HCT116 (cell line): ENCODE measurements around the gene BRAT1. TPM values are rescaled to one million over a fixed set of nuclear protein-coding genes. Genes with fewer than 3 reads are reported as not detected.
"Not testable (repeated sequence)": the region's sequence is repeated elsewhere in the genome, so short reads cannot be mapped to it uniquely, and the experiment has no call there.

Source experiments
- ATAC-seq: fragments of 200-7000 bp; cut with Tn5 transposase; 2 replicates; pipeline ENCODE4 v1.9.1; 2020; ENCODE audit warnings: mild to moderate bottlenecking, moderate library complexity
- BruUV-seq: library from RNA; stranded (reverse); fragments of 400-500 nt; replicated peaks from 2 replicates; lab custom pipeline; 2021; lab: Mats Ljungman, UMichigan
- CTCF ChIA-PET: fragments of 300-600 bp; sonication (Branson Sonifier 250); formaldehyde crosslinking; loops from one replicate; lab custom pipeline; 2021; ENCODE audit warnings: antibody characterized with exemption; lab: Charles Lee
- POLR2A ChIA-PET: fragments of 300-600, 350-600 bp; sonication (Branson Sonifier 250); formaldehyde crosslinking; loops from one replicate; lab custom pipeline; 2021; ENCODE audit warnings: antibody characterized with exemption; lab: Charles Lee
- RAD21 ChIA-PET, 2 experiments: fragments of 300-600 bp; sonication (Branson Sonifier 250); formaldehyde crosslinking; loops; one replicate each; lab custom pipeline; 2023; ENCODE audit warnings: low total read pairs in 2 of 2; ENCODE audit not compliant: uncharacterized antibody in 2 of 2, unreplicated experiment in 2 of 2, low non-redundant PET in 1 of 2; lab: Charles Lee
- DNase-seq: peaks from one replicate; pipeline ENCODE4 v3.0.0-alpha.2; 2010; ENCODE audit warnings: low read depth, low spot score
- H2AFZ ChIP-seq: fragments of 200-600 bp; shearing (Covaris generic), sonication (generic); 2 replicates; pipeline ENCODE4 v1.6.1; 2017; ENCODE audit warnings: low read depth, mixed run types, mixed read lengths, antibody characterized with exemption, low read length; ENCODE audit not compliant: poor library complexity, severe bottlenecking
- H3K27ac ChIP-seq: 2 replicates; pipeline ENCODE4 v1.5.1; 2012; ENCODE audit warnings: low read depth, low read length
- H3K27me3 ChIP-seq: fragments of 200-600 bp; sonication (generic); 2 replicates; pipeline ENCODE4 v1.6.1; 2016; ENCODE audit warnings: mixed run types, low read length, mixed read lengths; ENCODE audit not compliant: insufficient read depth
- H3K36me3 ChIP-seq, 2 experiments: fragments of 200-500 bp in 1 of 2; fragments of 200-600 bp in 1 of 2; sonication (Bioruptor generic) in 1 of 2; sonication (generic) in 1 of 2; 2 replicates each; pipeline versions ENCODE4 v1.5.1 to v1.6.1; 2014 to 2016; ENCODE audit warnings: low read length in 2 of 2, inconsistent platforms in 1 of 2, mixed read lengths in 1 of 2, mixed run types in 1 of 2; ENCODE audit not compliant: insufficient read depth in 2 of 2, control insufficient read depth in 1 of 2
- H3K4me1 ChIP-seq, 2 experiments: fragments of 200-600 bp in 1 of 2; sonication (generic) in 1 of 2; 2 replicates each; pipeline versions ENCODE4 v1.5.1 to v1.6.1; 2012 to 2017; ENCODE audit warnings: low read length in 2 of 2, inconsistent platforms in 1 of 2, mild to moderate bottlenecking in 1 of 2, mixed read lengths in 1 of 2, mixed run types in 1 of 2, moderate library complexity in 1 of 2; ENCODE audit not compliant: insufficient read depth in 2 of 2, control insufficient read depth in 1 of 2
- H3K4me2 ChIP-seq: fragments of 200-600 bp; sonication (generic); 2 replicates; pipeline ENCODE4 v1.6.1; 2017; ENCODE audit warnings: mixed run types, low read length, mixed read lengths
- H3K4me3 ChIP-seq, 2 experiments: fragments of 200-600 bp in 1 of 2; sonication (generic) in 1 of 2; replicated peaks in 1 of 2; 2 replicates each; pipeline ENCODE4 v1.5.1; 2011 to 2016; ENCODE audit warnings: low read length in 2 of 2, control low read depth in 1 of 2, low read depth in 1 of 2, mild to moderate bottlenecking in 1 of 2, mixed read lengths in 1 of 2, mixed run types in 1 of 2
- H3K79me2 ChIP-seq: fragments of 200-600 bp; sonication (generic); 2 replicates; pipeline ENCODE4 v1.6.1; 2017; ENCODE audit warnings: mild to moderate bottlenecking, mixed run types, low read length, moderate library complexity, mixed read lengths; ENCODE audit not compliant: insufficient read depth
- H3K9ac ChIP-seq: fragments of 200-600 bp; sonication (generic); 2 replicates; pipeline ENCODE4 v1.6.1; 2016; ENCODE audit warnings: low read length, mixed read lengths
- H3K9me2 ChIP-seq: fragments of 200-600 bp; sonication (generic), shearing (Covaris generic); 2 replicates; pipeline ENCODE4 v1.6.1; 2017; ENCODE audit warnings: mixed run types, mild to moderate bottlenecking, moderate library complexity; ENCODE audit not compliant: insufficient read depth
- H3K9me3 ChIP-seq, 2 experiments: fragments of 200-500 bp in 1 of 2; fragments of 200-600 bp in 1 of 2; sonication (Bioruptor generic) in 1 of 2; sonication (generic) in 1 of 2; 2 replicates each; pipeline ENCODE4 v1.6.1; 2014 to 2017; ENCODE audit warnings: low read length in 2 of 2, mixed read lengths in 2 of 2, inconsistent platforms in 1 of 2, low read depth in 1 of 2, mild to moderate bottlenecking in 1 of 2, mixed run types in 1 of 2, moderate library complexity in 1 of 2; ENCODE audit not compliant: control insufficient read depth in 1 of 2, insufficient read depth in 1 of 2
- H4K20me1 ChIP-seq: fragments of 200-600 bp; sonication (generic), shearing (Covaris generic); 2 replicates; pipeline ENCODE4 v1.6.1; 2017; ENCODE audit warnings: mixed run types, mild to moderate bottlenecking, moderate library complexity; ENCODE audit not compliant: insufficient read depth
- CBX3 ChIP-seq: IDR thresholded peaks from 2 replicates; pipeline ENCODE4 v1.6.1; 2012; ENCODE audit warnings: low read depth
- EGR1 ChIP-seq: IDR thresholded peaks from 2 replicates; pipeline ENCODE4 v1.6.1; 2012; ENCODE audit warnings: low read depth
- EZH2 ChIP-seq: fragments of 200-600 bp; sonication (generic); IDR thresholded peaks from 2 replicates; pipeline ENCODE4 v1.6.1; 2017; ENCODE audit warnings: antibody characterized with exemption, mixed run types
- FOSL1 ChIP-seq: IDR thresholded peaks from 2 replicates; pipeline ENCODE4 v1.6.1; 2012; ENCODE audit warnings: low read depth
- JUND ChIP-seq: IDR thresholded peaks from 2 replicates; pipeline ENCODE4 v1.6.1; 2012
- POLR2A ChIP-seq: IDR thresholded peaks from 2 replicates; pipeline ENCODE4 v1.7.0; 2011; ENCODE audit warnings: borderline replicate concordance; ENCODE audit not compliant: insufficient read depth, insufficient read length; ENCODE audit errors: extremely low read depth
- POLR2AphosphoS5 ChIP-seq: IDR thresholded peaks from 2 replicates; pipeline ENCODE4 v1.6.1; 2011; ENCODE audit warnings: mild to moderate bottlenecking, low read depth, low read length, moderate library complexity
- RAD21 ChIP-seq: IDR thresholded peaks from 2 replicates; pipeline ENCODE4 v1.6.1; 2012; ENCODE audit warnings: low read depth, mild to moderate bottlenecking
- SIN3A ChIP-seq: IDR thresholded peaks from 2 replicates; pipeline ENCODE4 v1.6.1; 2012; ENCODE audit warnings: low read depth
- SP1 ChIP-seq: IDR thresholded peaks from 2 replicates; pipeline ENCODE4 v1.6.1; 2012; ENCODE audit warnings: low read depth
- SRF ChIP-seq: IDR thresholded peaks from 2 replicates; pipeline ENCODE4 v1.6.1; 2012; ENCODE audit warnings: low read depth
- ZFX ChIP-seq: fragments of 450-650 bp; IDR thresholded peaks from 2 replicates; pipeline ENCODE4 v1.6.1; 2017
- ZNF274 ChIP-seq: fragments of 200-500 bp; sonication (Bioruptor generic); IDR thresholded peaks from 2 replicates; pipeline ENCODE4 v1.6.1; 2014; ENCODE audit warnings: mild to moderate bottlenecking, low read depth, low read length, inconsistent platforms
- intact Hi-C: fragments of 100-400 bp; cut with micrococcal nuclease; formaldehyde crosslinking; loops from 2 replicates; pipeline ENCODE4 v1.10.0; 2022
- total RNA-seq: library from RNA; stranded (reverse); gene quantifications from one replicate; pipeline ENCODE4 v1.2.1, GENCODE V29; 2021; ENCODE audit not compliant: unreplicated experiment
- TF ChIP-seq, protein P1 (sequence below), 3 experiments: fragments of 200-600 bp in 1 of 3; sonication (generic) in 1 of 3; IDR thresholded peaks in 2 of 3; conservative IDR thresholded peaks in 1 of 3; 2 replicates each; pipeline ENCODE4 v1.5.1; 2012 to 2017; ENCODE audit warnings: low read depth in 2 of 3, low read length in 2 of 3, antibody characterized with exemption in 1 of 3, borderline replicate concordance in 1 of 3, control low read depth in 1 of 3, mild to moderate bottlenecking in 1 of 3, mixed read lengths in 1 of 3, mixed run types in 1 of 3, moderate library complexity in 1 of 3; ENCODE audit not compliant: insufficient read depth in 1 of 3
- TF ChIP-seq, protein P2 (sequence below): IDR thresholded peaks from 2 replicates; pipeline ENCODE4 v1.6.1; 2012; ENCODE audit warnings: low read depth
- TF ChIP-seq, protein P3 (sequence below): IDR thresholded peaks from 2 replicates; pipeline ENCODE4 v1.6.1; 2012

The BRAT1 gene
- total RNA-seq, 1 experiment from 2014 or later, result 47.6 TPM

DNA sequence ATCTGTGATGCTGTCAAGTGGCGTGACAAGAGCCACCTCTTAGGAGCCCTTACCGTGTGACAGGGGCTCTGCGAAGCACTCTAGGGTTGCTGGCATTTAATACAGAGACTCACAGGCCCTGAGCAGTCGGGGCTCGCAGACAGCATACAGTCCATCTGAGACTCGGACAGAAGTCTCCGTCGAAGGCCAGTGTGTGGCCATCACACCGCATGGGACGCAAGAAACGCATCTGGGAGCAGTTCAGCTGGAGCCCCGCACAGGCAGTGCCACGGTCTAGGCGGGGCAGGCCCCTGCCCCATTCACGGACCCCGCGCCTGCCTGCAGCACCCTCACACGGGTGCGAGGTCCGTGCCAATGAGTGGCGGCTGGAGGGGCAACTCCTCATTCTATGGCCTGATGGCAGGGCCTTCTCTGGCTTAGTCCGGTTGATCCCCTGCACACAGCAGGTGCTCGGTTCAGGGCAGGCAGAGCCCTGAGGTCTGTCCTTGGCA, 37.1 kb upstream of the BRAT1 start:
- BruUV-seq, result no TSS peak

DNA sequence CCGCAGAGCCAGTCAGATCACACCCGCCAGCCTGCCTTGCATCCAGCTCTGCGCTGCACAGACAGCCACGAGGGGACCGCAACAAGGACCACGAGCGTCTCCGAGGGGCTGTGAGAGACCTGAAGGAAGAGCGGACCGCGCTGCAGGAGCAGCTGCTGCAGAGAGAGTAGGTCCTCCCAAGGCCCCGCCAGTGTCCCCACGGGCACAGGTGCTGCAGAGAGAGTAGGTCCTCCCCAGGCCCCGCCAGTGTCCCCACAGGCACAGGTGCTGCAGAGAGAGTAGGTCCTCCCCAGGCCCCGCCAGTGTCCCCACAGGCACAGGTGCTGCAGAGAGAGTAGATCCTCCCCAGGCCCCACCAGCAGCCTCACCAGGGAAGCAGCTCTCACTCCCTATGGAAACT, 34.6 kb upstream of the BRAT1 start:
- H3K27me3 ChIP-seq, H3K4me2 ChIP-seq, H3K4me3 ChIP-seq, intact Hi-C loops, H3K36me3 ChIP-seq, H3K4me1 ChIP-seq, RAD21 ChIA-PET, H3K9me2 ChIP-seq, H3K9me3 ChIP-seq, H3K79me2 ChIP-seq, DNase-seq, CTCF ChIA-PET, H3K27ac ChIP-seq, H3K9ac ChIP-seq, POLR2A ChIA-PET, H4K20me1 ChIP-seq, ATAC-seq, BruUV-seq, H2AFZ ChIP-seq: not testable (repeated sequence)

More for the DNA sequence above, 37.1 kb upstream of the BRAT1 start:
- Histone ChIP-seq H3K9me3 (no peaks in the 10 kb centered on the region), H3K27ac (no peak overlapping the region), H3K4me2 (no peak overlapping the region), H4K20me1 (no peaks in the 10 kb centered on the region), H3K79me2 (no peaks in the 10 kb centered on the region), H2AFZ (no peak overlapping the region), H3K9ac (no peak overlapping the region), H3K27me3 (no peaks in the 10 kb centered on the region), H3K36me3 (peaks cover 0 to 3% of the 10 kb centered on the region in 2 experiments; a peak in 1 of 4 replicates), H3K4me1 (no peaks in the 10 kb centered on the region), H3K4me3 (no peak overlapping the region), H3K9me2 (no peaks in the 10 kb centered on the region)
- ATAC-seq (no peak), DNase-seq (no peak)
- intact Hi-C loops, result no loop called here
- RAD21 ChIA-PET, result no interaction called here
- no peak for TF ChIP-seq ZFX
- TF ChIP-seq CBX3, result no peak
- no peak for TF ChIP-seq ZNF274
- no peak for TF ChIP-seq POLR2A
- no peak for TF ChIP-seq JUND
- no peak for TF ChIP-seq SIN3A
- TF ChIP-seq SP1, result no peak
- TF ChIP-seq, protein P1, sequence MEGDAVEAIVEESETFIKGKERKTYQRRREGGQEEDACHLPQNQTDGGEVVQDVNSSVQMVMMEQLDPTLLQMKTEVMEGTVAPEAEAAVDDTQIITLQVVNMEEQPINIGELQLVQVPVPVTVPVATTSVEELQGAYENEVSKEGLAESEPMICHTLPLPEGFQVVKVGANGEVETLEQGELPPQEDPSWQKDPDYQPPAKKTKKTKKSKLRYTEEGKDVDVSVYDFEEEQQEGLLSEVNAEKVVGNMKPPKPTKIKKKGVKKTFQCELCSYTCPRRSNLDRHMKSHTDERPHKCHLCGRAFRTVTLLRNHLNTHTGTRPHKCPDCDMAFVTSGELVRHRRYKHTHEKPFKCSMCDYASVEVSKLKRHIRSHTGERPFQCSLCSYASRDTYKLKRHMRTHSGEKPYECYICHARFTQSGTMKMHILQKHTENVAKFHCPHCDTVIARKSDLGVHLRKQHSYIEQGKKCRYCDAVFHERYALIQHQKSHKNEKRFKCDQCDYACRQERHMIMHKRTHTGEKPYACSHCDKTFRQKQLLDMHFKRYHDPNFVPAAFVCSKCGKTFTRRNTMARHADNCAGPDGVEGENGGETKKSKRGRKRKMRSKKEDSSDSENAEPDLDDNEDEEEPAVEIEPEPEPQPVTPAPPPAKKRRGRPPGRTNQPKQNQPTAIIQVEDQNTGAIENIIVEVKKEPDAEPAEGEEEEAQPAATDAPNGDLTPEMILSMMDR (IDR thresholded peaks at IDR 0.05 in 2 of 3, conservative IDR thresholded peaks at IDR 0.05 in 1 of 3; ENCODE audit: borderline replicate concordance in 1 of 3, insufficient read depth in 1 of 3, low read depth in 2 of 3, low read length in 2 of 3), result no peak
- TF ChIP-seq EGR1, result no peak
- TF ChIP-seq, protein P2, sequence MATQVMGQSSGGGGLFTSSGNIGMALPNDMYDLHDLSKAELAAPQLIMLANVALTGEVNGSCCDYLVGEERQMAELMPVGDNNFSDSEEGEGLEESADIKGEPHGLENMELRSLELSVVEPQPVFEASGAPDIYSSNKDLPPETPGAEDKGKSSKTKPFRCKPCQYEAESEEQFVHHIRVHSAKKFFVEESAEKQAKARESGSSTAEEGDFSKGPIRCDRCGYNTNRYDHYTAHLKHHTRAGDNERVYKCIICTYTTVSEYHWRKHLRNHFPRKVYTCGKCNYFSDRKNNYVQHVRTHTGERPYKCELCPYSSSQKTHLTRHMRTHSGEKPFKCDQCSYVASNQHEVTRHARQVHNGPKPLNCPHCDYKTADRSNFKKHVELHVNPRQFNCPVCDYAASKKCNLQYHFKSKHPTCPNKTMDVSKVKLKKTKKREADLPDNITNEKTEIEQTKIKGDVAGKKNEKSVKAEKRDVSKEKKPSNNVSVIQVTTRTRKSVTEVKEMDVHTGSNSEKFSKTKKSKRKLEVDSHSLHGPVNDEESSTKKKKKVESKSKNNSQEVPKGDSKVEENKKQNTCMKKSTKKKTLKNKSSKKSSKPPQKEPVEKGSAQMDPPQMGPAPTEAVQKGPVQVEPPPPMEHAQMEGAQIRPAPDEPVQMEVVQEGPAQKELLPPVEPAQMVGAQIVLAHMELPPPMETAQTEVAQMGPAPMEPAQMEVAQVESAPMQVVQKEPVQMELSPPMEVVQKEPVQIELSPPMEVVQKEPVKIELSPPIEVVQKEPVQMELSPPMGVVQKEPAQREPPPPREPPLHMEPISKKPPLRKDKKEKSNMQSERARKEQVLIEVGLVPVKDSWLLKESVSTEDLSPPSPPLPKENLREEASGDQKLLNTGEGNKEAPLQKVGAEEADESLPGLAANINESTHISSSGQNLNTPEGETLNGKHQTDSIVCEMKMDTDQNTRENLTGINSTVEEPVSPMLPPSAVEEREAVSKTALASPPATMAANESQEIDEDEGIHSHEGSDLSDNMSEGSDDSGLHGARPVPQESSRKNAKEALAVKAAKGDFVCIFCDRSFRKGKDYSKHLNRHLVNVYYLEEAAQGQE, result no peak
- no peak for TF ChIP-seq EZH2
- TF ChIP-seq FOSL1, result no peak
- no peak for TF ChIP-seq POLR2AphosphoS5
- TF ChIP-seq, protein P3, sequence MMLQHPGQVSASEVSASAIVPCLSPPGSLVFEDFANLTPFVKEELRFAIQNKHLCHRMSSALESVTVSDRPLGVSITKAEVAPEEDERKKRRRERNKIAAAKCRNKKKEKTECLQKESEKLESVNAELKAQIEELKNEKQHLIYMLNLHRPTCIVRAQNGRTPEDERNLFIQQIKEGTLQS, result no peak
- TF ChIP-seq SRF, result no peak
- TF ChIP-seq RAD21, result no peak
- CTCF ChIA-PET, result no interaction called here
- POLR2A ChIA-PET, result no interaction called here
